ENCODE data around the gene BTBD9. TPM values are rescaled to one million over a fixed set of nuclear protein-coding genes. Genes with fewer than 3 reads are reported as not detected.

BTBD9 gene
- total and polyA plus RNA-seq, 2 of the 13 experiments (the other 11 are each of a cell fraction or from before 2014, with no cell fraction given), result 1.2 to 3.0 TPM

DNA sequence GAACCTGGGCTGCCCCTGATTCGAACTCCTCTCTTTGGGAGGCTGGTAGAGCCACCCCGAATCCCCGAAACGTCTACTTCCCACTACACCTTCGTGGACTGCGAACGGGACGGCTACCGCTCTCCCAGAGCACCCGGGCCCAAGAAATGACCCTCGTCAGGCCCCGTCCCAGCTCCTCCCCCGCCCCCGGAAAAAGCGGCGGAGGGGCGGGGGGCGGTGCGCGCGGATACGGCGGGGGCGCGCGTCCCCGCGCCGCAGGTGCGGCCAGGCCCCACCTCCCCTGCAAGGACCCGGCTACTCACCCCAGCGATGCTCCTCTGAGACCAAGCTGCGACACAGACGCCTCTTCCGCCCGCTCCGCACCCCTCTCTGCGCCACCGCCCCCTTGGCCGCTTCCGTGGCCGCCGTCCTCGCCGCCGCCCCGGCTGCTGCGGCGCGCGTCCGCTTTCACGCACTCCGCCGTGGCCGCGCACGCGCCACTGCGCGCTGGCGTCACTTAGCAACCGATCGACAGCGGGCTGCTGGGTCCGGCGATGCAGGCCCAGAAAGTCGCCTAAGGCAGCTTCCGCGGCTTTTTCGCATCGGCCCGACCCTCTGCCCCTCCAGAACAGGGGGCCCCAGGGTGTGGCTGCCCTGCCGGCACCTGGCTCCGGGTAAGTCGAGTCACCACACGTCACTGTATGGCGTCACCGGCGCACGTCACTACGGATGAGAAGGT lies at the start of gene BTBD9 (continued):
- TF ChIP-seq ZNF333 (CRISPR knock-in tag; IDR thresholded peaks at IDR 0.05; ENCODE audit: borderline replicate concordance) (peak; percentile 76; the same call in 1 of the 2 replicates), ZZZ3 (CRISPR knock-in tag; IDR thresholded peaks at IDR 0.05; ENCODE audit: borderline replicate concordance) (0 out of 2 replicates have a peak, but pooled peaks have one; percentile 4), HMG20B (CRISPR knock-in tag; conservative IDR thresholded peaks at IDR 0.05) (no peak), ZNF777 (CRISPR knock-in tag; IDR thresholded peaks at IDR 0.05) (peak; percentile 57), SMAD3 (CRISPR knock-in tag; IDR thresholded peaks at IDR 0.05) (no peak), NFIB (CRISPR knock-in tag; IDR thresholded peaks at IDR 0.05; ENCODE audit: borderline replicate concordance) (no peak), ZFP36L2 (CRISPR knock-in tag; IDR thresholded peaks at IDR 0.05) (no peak), ZNF788 (CRISPR knock-in tag; IDR thresholded peaks at IDR 0.05; ENCODE audit: borderline replicate concordance) (peak; percentile 63; the same call in 1 of the 2 replicates), MEF2D (CRISPR knock-in tag; IDR thresholded peaks at IDR 0.05) (0 out of 2 replicates have a peak, but pooled peaks have one; percentile 17), HNRNPK (IDR thresholded peaks at IDR 0.05; ENCODE audit: low read depth, low read length, poor library complexity, severe bottlenecking) (peak; percentile 80)
- TF ChIP-seq, protein P1, sequence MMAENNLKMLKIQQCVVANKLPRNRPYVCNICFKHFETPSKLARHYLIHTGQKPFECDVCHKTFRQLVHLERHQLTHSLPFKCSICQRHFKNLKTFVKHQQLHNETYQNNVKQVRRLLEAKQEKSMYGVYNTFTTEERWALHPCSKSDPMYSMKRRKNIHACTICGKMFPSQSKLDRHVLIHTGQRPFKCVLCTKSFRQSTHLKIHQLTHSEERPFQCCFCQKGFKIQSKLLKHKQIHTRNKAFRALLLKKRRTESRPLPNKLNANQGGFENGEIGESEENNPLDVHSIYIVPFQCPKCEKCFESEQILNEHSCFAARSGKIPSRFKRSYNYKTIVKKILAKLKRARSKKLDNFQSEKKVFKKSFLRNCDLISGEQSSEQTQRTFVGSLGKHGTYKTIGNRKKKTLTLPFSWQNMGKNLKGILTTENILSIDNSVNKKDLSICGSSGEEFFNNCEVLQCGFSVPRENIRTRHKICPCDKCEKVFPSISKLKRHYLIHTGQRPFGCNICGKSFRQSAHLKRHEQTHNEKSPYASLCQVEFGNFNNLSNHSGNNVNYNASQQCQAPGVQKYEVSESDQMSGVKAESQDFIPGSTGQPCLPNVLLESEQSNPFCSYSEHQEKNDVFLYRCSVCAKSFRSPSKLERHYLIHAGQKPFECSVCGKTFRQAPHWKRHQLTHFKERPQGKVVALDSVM (CRISPR knock-in tag; IDR thresholded peaks at IDR 0.05), result no peak; the same call in 1 of the 2 replicates
- TF ChIP-seq, protein P2, sequence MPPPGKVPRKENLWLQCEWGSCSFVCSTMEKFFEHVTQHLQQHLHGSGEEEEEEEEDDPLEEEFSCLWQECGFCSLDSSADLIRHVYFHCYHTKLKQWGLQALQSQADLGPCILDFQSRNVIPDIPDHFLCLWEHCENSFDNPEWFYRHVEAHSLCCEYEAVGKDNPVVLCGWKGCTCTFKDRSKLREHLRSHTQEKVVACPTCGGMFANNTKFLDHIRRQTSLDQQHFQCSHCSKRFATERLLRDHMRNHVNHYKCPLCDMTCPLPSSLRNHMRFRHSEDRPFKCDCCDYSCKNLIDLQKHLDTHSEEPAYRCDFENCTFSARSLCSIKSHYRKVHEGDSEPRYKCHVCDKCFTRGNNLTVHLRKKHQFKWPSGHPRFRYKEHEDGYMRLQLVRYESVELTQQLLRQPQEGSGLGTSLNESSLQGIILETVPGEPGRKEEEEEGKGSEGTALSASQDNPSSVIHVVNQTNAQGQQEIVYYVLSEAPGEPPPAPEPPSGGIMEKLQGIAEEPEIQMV (CRISPR knock-in tag; IDR thresholded peaks at IDR 0.05; ENCODE audit: low read depth), result no peak; the same call in 1 of the 2 replicates
- TF ChIP-seq, protein P3, sequence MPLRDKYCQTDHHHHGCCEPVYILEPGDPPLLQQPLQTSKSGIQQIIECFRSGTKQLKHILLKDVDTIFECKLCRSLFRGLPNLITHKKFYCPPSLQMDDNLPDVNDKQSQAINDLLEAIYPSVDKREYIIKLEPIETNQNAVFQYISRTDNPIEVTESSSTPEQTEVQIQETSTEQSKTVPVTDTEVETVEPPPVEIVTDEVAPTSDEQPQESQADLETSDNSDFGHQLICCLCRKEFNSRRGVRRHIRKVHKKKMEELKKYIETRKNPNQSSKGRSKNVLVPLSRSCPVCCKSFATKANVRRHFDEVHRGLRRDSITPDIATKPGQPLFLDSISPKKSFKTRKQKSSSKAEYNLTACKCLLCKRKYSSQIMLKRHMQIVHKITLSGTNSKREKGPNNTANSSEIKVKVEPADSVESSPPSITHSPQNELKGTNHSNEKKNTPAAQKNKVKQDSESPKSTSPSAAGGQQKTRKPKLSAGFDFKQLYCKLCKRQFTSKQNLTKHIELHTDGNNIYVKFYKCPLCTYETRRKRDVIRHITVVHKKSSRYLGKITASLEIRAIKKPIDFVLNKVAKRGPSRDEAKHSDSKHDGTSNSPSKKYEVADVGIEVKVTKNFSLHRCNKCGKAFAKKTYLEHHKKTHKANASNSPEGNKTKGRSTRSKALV (CRISPR knock-in tag; IDR thresholded peaks at IDR 0.05), result 0 out of 2 replicates have a peak, but pooled peaks have one; percentile 17
- TF ChIP-seq, protein P4, sequence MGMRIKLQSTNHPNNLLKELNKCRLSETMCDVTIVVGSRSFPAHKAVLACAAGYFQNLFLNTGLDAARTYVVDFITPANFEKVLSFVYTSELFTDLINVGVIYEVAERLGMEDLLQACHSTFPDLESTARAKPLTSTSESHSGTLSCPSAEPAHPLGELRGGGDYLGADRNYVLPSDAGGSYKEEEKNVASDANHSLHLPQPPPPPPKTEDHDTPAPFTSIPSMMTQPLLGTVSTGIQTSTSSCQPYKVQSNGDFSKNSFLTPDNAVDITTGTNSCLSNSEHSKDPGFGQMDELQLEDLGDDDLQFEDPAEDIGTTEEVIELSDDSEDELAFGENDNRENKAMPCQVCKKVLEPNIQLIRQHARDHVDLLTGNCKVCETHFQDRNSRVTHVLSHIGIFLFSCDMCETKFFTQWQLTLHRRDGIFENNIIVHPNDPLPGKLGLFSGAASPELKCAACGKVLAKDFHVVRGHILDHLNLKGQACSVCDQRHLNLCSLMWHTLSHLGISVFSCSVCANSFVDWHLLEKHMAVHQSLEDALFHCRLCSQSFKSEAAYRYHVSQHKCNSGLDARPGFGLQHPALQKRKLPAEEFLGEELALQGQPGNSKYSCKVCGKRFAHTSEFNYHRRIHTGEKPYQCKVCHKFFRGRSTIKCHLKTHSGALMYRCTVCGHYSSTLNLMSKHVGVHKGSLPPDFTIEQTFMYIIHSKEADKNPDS (CRISPR knock-in tag; IDR thresholded peaks at IDR 0.05), result 0 out of 2 replicates have a peak, but pooled peaks have one; percentile 17
- TF ChIP-seq, protein P5, sequence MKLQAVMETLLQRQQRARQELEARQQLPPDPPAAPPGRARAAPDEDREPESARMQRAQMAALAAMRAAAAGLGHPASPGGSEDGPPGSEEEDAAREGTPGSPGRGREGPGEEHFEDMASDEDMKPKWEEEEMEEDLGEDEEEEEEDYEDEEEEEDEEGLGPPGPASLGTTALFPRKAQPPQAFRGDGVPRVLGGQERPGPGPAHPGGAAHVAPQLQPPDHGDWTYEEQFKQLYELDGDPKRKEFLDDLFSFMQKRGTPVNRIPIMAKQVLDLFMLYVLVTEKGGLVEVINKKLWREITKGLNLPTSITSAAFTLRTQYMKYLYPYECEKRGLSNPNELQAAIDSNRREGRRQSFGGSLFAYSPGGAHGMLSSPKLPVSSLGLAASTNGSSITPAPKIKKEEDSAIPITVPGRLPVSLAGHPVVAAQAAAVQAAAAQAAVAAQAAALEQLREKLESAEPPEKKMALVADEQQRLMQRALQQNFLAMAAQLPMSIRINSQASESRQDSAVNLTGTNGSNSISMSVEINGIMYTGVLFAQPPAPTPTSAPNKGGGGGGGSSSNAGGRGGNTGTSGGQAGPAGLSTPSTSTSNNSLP (IDR thresholded peaks at IDR 0.05; ENCODE audit: low read depth, low read length), result no peak
- TF ChIP-seq, protein P6, sequence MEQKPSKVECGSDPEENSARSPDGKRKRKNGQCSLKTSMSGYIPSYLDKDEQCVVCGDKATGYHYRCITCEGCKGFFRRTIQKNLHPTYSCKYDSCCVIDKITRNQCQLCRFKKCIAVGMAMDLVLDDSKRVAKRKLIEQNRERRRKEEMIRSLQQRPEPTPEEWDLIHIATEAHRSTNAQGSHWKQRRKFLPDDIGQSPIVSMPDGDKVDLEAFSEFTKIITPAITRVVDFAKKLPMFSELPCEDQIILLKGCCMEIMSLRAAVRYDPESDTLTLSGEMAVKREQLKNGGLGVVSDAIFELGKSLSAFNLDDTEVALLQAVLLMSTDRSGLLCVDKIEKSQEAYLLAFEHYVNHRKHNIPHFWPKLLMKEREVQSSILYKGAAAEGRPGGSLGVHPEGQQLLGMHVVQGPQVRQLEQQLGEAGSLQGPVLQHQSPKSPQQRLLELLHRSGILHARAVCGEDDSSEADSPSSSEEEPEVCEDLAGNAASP (CRISPR knock-in tag; IDR thresholded peaks at IDR 0.05; ENCODE audit: borderline replicate concordance), result peak; percentile 10
